ENCODE measurements around the gene TPD52L1.

The TPD52L1 gene

GRCh38 chr6:125182237-125183008 lies 28.9 kb downstream of the TPD52L1 start:
- no CpG with 5 or more reads among the region's 6 CpGs for whole genome bisulfite sequencing (ENCODE audit: extremely low coverage, insufficient coverage, low lambda C conversion rate)

GRCh38 chr6:125183391-125183790 lies 29.8 kb downstream of the TPD52L1 start:
- no peak overlapping the region for H3K9ac ChIP-seq (ENCODE audit: low read length)
- H4K5ac ChIP-seq (ENCODE audit: low read length), result no peak overlapping the region
- no peak for DNase-seq
- no peaks in the 10 kb centered on the region for H3K79me2 ChIP-seq (ENCODE audit: control insufficient read depth, insufficient read depth, low read length)
- no peak overlapping the region for H3K56ac ChIP-seq (ENCODE audit: low read length)
- no peak overlapping the region for H3K4ac ChIP-seq (ENCODE audit: low read depth, low read length)
- no peak overlapping the region for H3K27ac ChIP-seq (ENCODE audit: low read depth, low read length)
- H3K27me3 ChIP-seq (ENCODE audit: insufficient read depth, low read length, poor library complexity), result no peaks in the 10 kb centered on the region
- no peaks in the 10 kb centered on the region for H3K4me1 ChIP-seq (ENCODE audit: control insufficient read depth, low read depth, low read length)
- no peaks in the 10 kb centered on the region for H3K79me1 ChIP-seq (ENCODE audit: low read length)
- H2BK15ac ChIP-seq (replicated peaks; ENCODE audit: low read depth), result no peak overlapping the region
- no peak overlapping the region for H3K4me3 ChIP-seq (ENCODE audit: low read length)
- no peak overlapping the region for H2BK120ac ChIP-seq (ENCODE audit: low read depth, low read length)
- no peak overlapping the region for H3K23ac ChIP-seq (ENCODE audit: low read length)
- H3K18ac ChIP-seq (ENCODE audit: low read length), result no peak overlapping the region
- no peak overlapping the region for H4K8ac ChIP-seq (ENCODE audit: low read depth, low read length)
- H2AK5ac ChIP-seq (ENCODE audit: low read length), result no peak overlapping the region
- no peak overlapping the region for H3K4me2 ChIP-seq (ENCODE audit: low read length)
- no peak overlapping the region for H2BK5ac ChIP-seq (ENCODE audit: low read length)
- H3K36me3 ChIP-seq (ENCODE audit: control insufficient read depth, insufficient read depth, low read length), result no peaks in the 10 kb centered on the region
- WGBS (ENCODE audit: extremely low coverage, insufficient coverage, low lambda C conversion rate), result no CpG with 5 or more reads among the region's 6 CpGs

More at GRCh38 chr6:125182237-125183008, 28.9 kb downstream of the TPD52L1 start:
- no peak overlapping the region for H2BK5ac ChIP-seq (ENCODE audit: low read length)
- no peak overlapping the region for H2BK120ac ChIP-seq (ENCODE audit: low read depth, low read length)
- no peak overlapping the region for H3K4me2 ChIP-seq (ENCODE audit: low read length)
- H3K79me1 ChIP-seq (ENCODE audit: low read length), result no peaks in the 10 kb centered on the region
- no peak overlapping the region for H3K9ac ChIP-seq (ENCODE audit: low read length)
- no peaks in the 10 kb centered on the region for H3K27me3 ChIP-seq (ENCODE audit: insufficient read depth, low read length, poor library complexity)
- H3K4me3 ChIP-seq (ENCODE audit: low read length), result no peak overlapping the region
- H3K27ac ChIP-seq (ENCODE audit: low read depth, low read length), result no peak overlapping the region
- no peak for DNase-seq
- H3K23ac ChIP-seq (ENCODE audit: low read length), result no peak overlapping the region
- no peak overlapping the region for H4K5ac ChIP-seq (ENCODE audit: low read length)
- H3K56ac ChIP-seq (ENCODE audit: low read length), result no peak overlapping the region
- no peak overlapping the region for H2AK5ac ChIP-seq (ENCODE audit: low read length)
- H3K79me2 ChIP-seq (ENCODE audit: control insufficient read depth, insufficient read depth, low read length), result no peaks in the 10 kb centered on the region
- no peak overlapping the region for H3K18ac ChIP-seq (ENCODE audit: low read length)
- H3K4me1 ChIP-seq (ENCODE audit: control insufficient read depth, low read depth, low read length), result no peaks in the 10 kb centered on the region
- H4K8ac ChIP-seq (ENCODE audit: low read depth, low read length), result no peak overlapping the region
- no peak overlapping the region for H2BK15ac ChIP-seq (replicated peaks; ENCODE audit: low read depth)
- no peak overlapping the region for H3K4ac ChIP-seq (ENCODE audit: low read depth, low read length)
- H3K36me3 ChIP-seq (ENCODE audit: control insufficient read depth, insufficient read depth, low read length), result no peaks in the 10 kb centered on the region

DNA sequence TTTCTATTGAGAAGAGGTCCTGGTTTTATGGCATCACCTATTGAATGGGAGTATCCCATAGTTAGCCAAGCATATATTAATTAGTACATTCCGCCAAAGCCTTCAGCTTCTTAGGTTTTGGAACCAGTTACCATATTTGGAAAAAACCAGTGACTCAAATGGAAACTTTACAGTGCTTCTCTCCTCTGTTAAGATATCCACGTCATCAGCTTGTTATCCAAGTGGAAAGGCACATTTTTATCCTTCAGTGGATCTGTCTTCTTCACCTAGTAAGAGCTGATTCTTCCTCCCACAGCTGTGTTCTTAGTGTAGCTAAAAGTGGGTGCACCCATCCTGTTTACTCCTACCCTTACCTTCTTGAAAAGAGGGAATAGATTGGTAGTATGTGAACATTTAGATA lies 34.5 kb downstream of the TPD52L1 start:
- H3K79me2 ChIP-seq (ENCODE audit: control insufficient read depth, insufficient read depth, low read length), result no peaks in the 10 kb centered on the region
- H3K4me2 ChIP-seq (ENCODE audit: low read length), result no peak overlapping the region
- no peak overlapping the region for H4K8ac ChIP-seq (ENCODE audit: low read depth, low read length)
- no CpG with 5 or more reads among the region's 2 CpGs for WGBS (ENCODE audit: extremely low coverage, insufficient coverage, low lambda C conversion rate)
- H3K4me3 ChIP-seq (ENCODE audit: low read length), result no peak overlapping the region
- no peak overlapping the region for H3K18ac ChIP-seq (ENCODE audit: low read length)
- no peaks in the 10 kb centered on the region for H3K27me3 ChIP-seq (ENCODE audit: insufficient read depth, low read length, poor library complexity)
- H2AK5ac ChIP-seq (ENCODE audit: low read length), result no peak overlapping the region
- no peak overlapping the region for H3K23ac ChIP-seq (ENCODE audit: low read length)
- H3K36me3 ChIP-seq (ENCODE audit: control insufficient read depth, insufficient read depth, low read length), result no peaks in the 10 kb centered on the region
- DNase-seq, result no peak
- no peak overlapping the region for H3K56ac ChIP-seq (ENCODE audit: low read length)
- H3K4ac ChIP-seq (ENCODE audit: low read depth, low read length), result no peak overlapping the region
- H2BK120ac ChIP-seq (ENCODE audit: low read depth, low read length), result no peak overlapping the region
- no peak overlapping the region for H3K9ac ChIP-seq (ENCODE audit: low read length)
- no peak overlapping the region for H2BK5ac ChIP-seq (ENCODE audit: low read length)
- H3K27ac ChIP-seq (ENCODE audit: low read depth, low read length), result no peak overlapping the region
- H2BK15ac ChIP-seq (replicated peaks; ENCODE audit: low read depth), result no peak overlapping the region
- H4K5ac ChIP-seq (ENCODE audit: low read length), result no peak overlapping the region
- no peaks in the 10 kb centered on the region for H3K4me1 ChIP-seq (ENCODE audit: control insufficient read depth, low read depth, low read length)
- no peaks in the 10 kb centered on the region for H3K79me1 ChIP-seq (ENCODE audit: low read length)

DNA sequence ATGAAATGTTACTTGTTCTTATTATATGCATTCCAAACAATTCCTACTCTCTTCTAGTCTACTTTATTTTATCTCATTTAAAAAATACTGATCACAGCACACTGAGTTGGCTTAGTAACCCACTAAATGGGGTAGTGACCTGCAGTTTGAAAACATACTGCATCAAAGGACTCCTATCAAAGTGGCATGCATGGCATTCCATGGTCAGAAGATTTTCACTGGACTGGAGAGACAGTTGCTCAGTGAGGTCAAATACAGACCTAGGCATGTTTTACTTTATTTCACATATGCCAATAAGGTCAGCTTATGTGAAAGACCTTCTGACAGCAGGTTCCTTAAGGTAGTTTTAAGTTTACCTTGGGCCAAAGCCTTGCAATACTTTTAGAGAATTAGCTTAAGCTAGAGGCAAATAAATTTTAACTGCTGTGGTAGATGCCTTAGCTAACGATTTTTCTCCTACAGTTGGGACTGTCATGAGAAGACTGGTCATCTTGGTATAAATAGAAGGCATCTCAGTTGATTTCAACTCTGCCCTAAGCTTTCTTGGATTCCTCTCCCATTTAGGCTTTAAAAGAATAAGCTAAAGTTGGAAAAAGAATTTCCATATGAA lies 35.1 kb downstream of the TPD52L1 start:
- Histone ChIP-seq H3K79me2 (ENCODE audit: control insufficient read depth, insufficient read depth, low read length) (no peaks in the 10 kb centered on the region), H2BK15ac (replicated peaks; ENCODE audit: low read depth) (no peak overlapping the region), H4K8ac (ENCODE audit: low read depth, low read length) (no peak overlapping the region), H3K23ac (ENCODE audit: low read length) (no peak overlapping the region), H4K5ac (ENCODE audit: low read length) (no peak overlapping the region), H3K79me1 (ENCODE audit: low read length) (no peaks in the 10 kb centered on the region), H3K36me3 (ENCODE audit: control insufficient read depth, insufficient read depth, low read length) (no peaks in the 10 kb centered on the region), H2AK5ac (ENCODE audit: low read length) (no peak overlapping the region), H3K4me1 (ENCODE audit: control insufficient read depth, low read depth, low read length) (no peaks in the 10 kb centered on the region), H3K4me3 (ENCODE audit: low read length) (no peak overlapping the region), H3K56ac (ENCODE audit: low read length) (no peak overlapping the region), H3K27ac (ENCODE audit: low read depth, low read length) (no peak overlapping the region), H3K27me3 (ENCODE audit: insufficient read depth, low read length, poor library complexity) (no peaks in the 10 kb centered on the region), H3K9ac (ENCODE audit: low read length) (no peak overlapping the region), H3K18ac (ENCODE audit: low read length) (no peak overlapping the region), H3K4me2 (ENCODE audit: low read length) (no peak overlapping the region), H2BK120ac (ENCODE audit: low read depth, low read length) (no peak overlapping the region), H2BK5ac (ENCODE audit: low read length) (no peak overlapping the region), H3K4ac (ENCODE audit: low read depth, low read length) (no peak overlapping the region)
- no peak for DNase-seq
- WGBS (ENCODE audit: extremely low coverage, insufficient coverage, low lambda C conversion rate), result no CpG with 5 or more reads among the region's 1 CpG

DNA sequence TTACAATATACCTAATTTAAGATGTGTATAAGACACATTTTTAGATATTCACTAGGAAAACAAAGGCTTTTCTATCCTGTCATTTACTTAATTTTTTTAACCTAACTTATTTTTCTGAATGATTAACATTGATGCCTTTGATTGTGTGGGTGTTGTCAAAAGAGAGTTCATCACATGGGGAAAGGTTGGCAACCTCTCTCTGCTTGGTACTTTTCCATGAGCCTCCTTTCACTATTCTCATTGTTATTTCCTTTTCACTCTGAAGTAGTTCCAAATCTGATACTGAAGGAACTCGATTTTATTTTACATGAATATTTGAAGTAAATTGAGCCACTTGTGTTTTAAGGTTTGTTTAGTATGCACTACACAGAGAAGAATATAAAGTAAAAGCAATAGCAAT lies 35.9 kb downstream of the TPD52L1 start:
- Histone ChIP-seq H2BK120ac (ENCODE audit: low read depth, low read length) (no peak overlapping the region), H3K27ac (ENCODE audit: low read depth, low read length) (no peak overlapping the region), H3K4me1 (ENCODE audit: control insufficient read depth, low read depth, low read length) (no peaks in the 10 kb centered on the region), H3K23ac (ENCODE audit: low read length) (no peak overlapping the region), H3K4me2 (ENCODE audit: low read length) (no peak overlapping the region), H3K56ac (ENCODE audit: low read length) (no peak overlapping the region), H3K18ac (ENCODE audit: low read length) (no peak overlapping the region), H3K79me1 (ENCODE audit: low read length) (no peaks in the 10 kb centered on the region), H2BK15ac (replicated peaks; ENCODE audit: low read depth) (no peak overlapping the region), H4K5ac (ENCODE audit: low read length) (no peak overlapping the region), H3K36me3 (ENCODE audit: control insufficient read depth, insufficient read depth, low read length) (no peaks in the 10 kb centered on the region), H2AK5ac (ENCODE audit: low read length) (no peak overlapping the region), H3K79me2 (ENCODE audit: control insufficient read depth, insufficient read depth, low read length) (no peaks in the 10 kb centered on the region), H3K4ac (ENCODE audit: low read depth, low read length) (no peak overlapping the region), H2BK5ac (ENCODE audit: low read length) (no peak overlapping the region), H3K27me3 (ENCODE audit: insufficient read depth, low read length, poor library complexity) (no peaks in the 10 kb centered on the region), H3K4me3 (ENCODE audit: low read length) (no peak overlapping the region), H4K8ac (ENCODE audit: low read depth, low read length) (no peak overlapping the region), H3K9ac (ENCODE audit: low read length) (no peak overlapping the region)
- DNase-seq, result no peak
- no CpG with 5 or more reads among the region's 1 CpG for WGBS (ENCODE audit: extremely low coverage, insufficient coverage, low lambda C conversion rate)

Measured in mesendoderm (in vitro differentiated cells).